Calu3 (cell line): ENCODE results near the gene PLEKHA4. TPM values are rescaled to one million over a fixed set of nuclear protein-coding genes. Genes with fewer than 3 reads are reported as not detected.

ENCODE experiments used
- BruUV-seq: library from RNA; stranded (reverse); fragments of 400-500 nt; replicated peaks from 2 replicates; lab custom pipeline; 2021; lab: Mats Ljungman, UMichigan
- CTCF ChIA-PET: fragments of 300-600 bp; sonication (Branson Sonifier 250); formaldehyde crosslinking; loops from one replicate; lab custom pipeline; 2022; ENCODE audit warnings: antibody characterized with exemption; lab: Charles Lee
- DNase-seq: peaks from one replicate; pipeline ENCODE4 v3.0.0; 2022
- H3K27ac Mint-ChIP-seq: one replicate; pipeline ENCODE4 v1.8.0; 2022; ENCODE audit warnings: mixed read lengths; ENCODE audit not compliant: unreplicated experiment
- H3K27me3 Mint-ChIP-seq: one replicate; pipeline ENCODE4 v1.8.0; 2022; ENCODE audit warnings: mixed read lengths; ENCODE audit not compliant: unreplicated experiment
- H3K36me3 Mint-ChIP-seq: one replicate; pipeline ENCODE4 v1.8.0; 2022; ENCODE audit warnings: mild to moderate bottlenecking, moderate library complexity, mixed read lengths; ENCODE audit not compliant: insufficient read depth, unreplicated experiment
- H3K4me1 Mint-ChIP-seq: one replicate; pipeline ENCODE4 v1.8.0; 2022; ENCODE audit warnings: mild to moderate bottlenecking, low read depth, mixed read lengths; ENCODE audit not compliant: unreplicated experiment
- H3K4me3 Mint-ChIP-seq: one replicate; pipeline ENCODE4 v1.8.0; 2022; ENCODE audit warnings: mild to moderate bottlenecking, low read depth, moderate library complexity, mixed read lengths; ENCODE audit not compliant: unreplicated experiment
- H3K9me3 Mint-ChIP-seq: one replicate; pipeline ENCODE4 v1.8.0; 2022; ENCODE audit warnings: low read depth, mixed read lengths; ENCODE audit not compliant: unreplicated experiment
- CTCF ChIP-seq: fragments of 200-600 bp; IDR thresholded peaks from one replicate; pipeline ENCODE4 v1.8.0; 2022; ENCODE audit warnings: antibody characterized with exemption; ENCODE audit not compliant: unreplicated experiment
- intact Hi-C: fragments of 100-400 bp; cut with micrococcal nuclease; formaldehyde crosslinking; loops from one replicate; pipeline ENCODE4 v1.10.0; 2022; ENCODE audit not compliant: unreplicated experiment
- total RNA-seq: library from RNA; stranded (reverse); gene quantifications from 2 replicates; pipeline ENCODE4 v1.2.3, GENCODE V29; 2022

Gene PLEKHA4
- total RNA-seq, 1 experiment from 2014 or later, result 57.6 TPM

GRCh38 chr19:48807590-48808308 is 60.7 kb downstream of the PLEKHA4 start:
- no TSS peak for BruUV-seq
- no peak overlapping the region for H3K4me3 Mint-ChIP-seq
- peaks cover 33% of the 10 kb centered on the region for H3K36me3 Mint-ChIP-seq
- no peak for DNase-seq
- intact Hi-C loops, result no loop called here
- H3K27me3 Mint-ChIP-seq, result no peaks in the 10 kb centered on the region
- H3K27ac Mint-ChIP-seq, result no peak overlapping the region
- peaks cover 22% of the 10 kb centered on the region for H3K4me1 Mint-ChIP-seq
- TF ChIP-seq CTCF, result no peak
- CTCF ChIA-PET, result interaction anchor here (3.3 kb wide), 1 partner anchor 12 kb away, joined by 15 read pairs; no protein-coding TSS in a partner anchor
- no peaks in the 10 kb centered on the region for H3K9me3 Mint-ChIP-seq

- CTCF ChIA-PET, result interaction anchor here (0.6 to 3.3 kb wide), 3 partner anchors 11 to 14 kb away, joined by 3 to 15 read pairs (median 3); no protein-coding TSS in a partner anchor
- no peak overlapping the region for H3K4me3 Mint-ChIP-seq
- no TSS peak for BruUV-seq
- H3K4me1 Mint-ChIP-seq, result peaks cover 22% of the 10 kb centered on the region
- intact Hi-C loops, result no loop called here
- peaks cover 25% of the 10 kb centered on the region for H3K36me3 Mint-ChIP-seq
- no peak for DNase-seq
- H3K27me3 Mint-ChIP-seq, result no peaks in the 10 kb centered on the region
- H3K9me3 Mint-ChIP-seq, result no peaks in the 10 kb centered on the region
- H3K27ac Mint-ChIP-seq, result no peak overlapping the region
- no peak for TF ChIP-seq CTCF
Observed at GRCh38 chr19:48806818-48807589, 61.4 kb downstream of the PLEKHA4 start.

- TF ChIP-seq CTCF, result no peak
- Mint-ChIP-seq H3K27me3 (no peaks in the 10 kb centered on the region), H3K4me1 (peaks cover 22% of the 10 kb centered on the region), H3K4me3 (no peak overlapping the region), H3K36me3 (peaks cover 20% of the 10 kb centered on the region), H3K27ac (no peak overlapping the region), H3K9me3 (no peaks in the 10 kb centered on the region)
- intact Hi-C loops, result no loop called here
- CTCF ChIA-PET, result interaction anchor here (0.6 to 3.3 kb wide), 3 partner anchors 11 to 14 kb away, joined by 3 to 15 read pairs (median 3); no protein-coding TSS in a partner anchor
- no TSS peak for BruUV-seq
- DNase-seq, result peak; percentile 52
Observed at GRCh38 chr19:48806518-48806817, 61.9 kb downstream of the PLEKHA4 start.

- BruUV-seq, result no TSS peak
- H3K4me3 Mint-ChIP-seq, result no peak overlapping the region
- H3K9me3 Mint-ChIP-seq, result no peaks in the 10 kb centered on the region
- CTCF ChIA-PET, result no interaction called here
- peaks cover 10% of the 10 kb centered on the region for H3K36me3 Mint-ChIP-seq
- TF ChIP-seq CTCF, result no peak
- intact Hi-C loops, result no loop called here
- H3K27me3 Mint-ChIP-seq, result no peaks in the 10 kb centered on the region
- H3K27ac Mint-ChIP-seq, result no peak overlapping the region
- DNase-seq, result no peak
- H3K4me1 Mint-ChIP-seq, result peaks cover 22% of the 10 kb centered on the region
Observed at GRCh38 chr19:48805452-48805851, 63.0 kb downstream of the PLEKHA4 start.
